ENCODE measurements around the gene USF3. TPM values are rescaled to one million over a fixed set of nuclear protein-coding genes. Genes with fewer than 3 reads are reported as not detected.

Gene USF3
- total and polyA plus RNA-seq, 2 of the 13 experiments (the other 11 are each of a cell fraction or from before 2014, with no cell fraction given), result 6.3 to 15.2 TPM

GRCh38 chr3:113628788-113629187, 67.7 kb downstream of the USF3 start:
- CTCF ChIA-PET (ENCODE audit: low intra/inter-chr PET ratio, low total read pairs), result no interaction called here
- Histone ChIP-seq H2AFZ (ENCODE audit: low read length) (no peak overlapping the region), H3K9me3 (ENCODE audit: low read length) (no peaks in the 10 kb centered on the region), H3K27me3 (ENCODE audit: control insufficient read depth in 1 of 2, insufficient read depth in 2 of 2, low read length in 2 of 2) (0 out of 5 replicates have a peak, but pooled peaks cover 0 to 9% of the 10 kb centered on the region in 2 experiments), H3K36me3 (replicated peaks in 1 of 2; ENCODE audit: control insufficient read depth in 1 of 2, insufficient read depth in 2 of 2, low read length in 2 of 2) (no peaks in the 10 kb centered on the region), H3K4me3 (replicated peaks in 1 of 3; ENCODE audit: insufficient read depth in 1 of 3, low read depth in 2 of 3, low read length in 3 of 3) (no peak overlapping the region), H3K27ac (ENCODE audit: extremely low read length, insufficient read depth, low read length) (no peak overlapping the region), H3K9ac (ENCODE audit: insufficient read depth, low read depth, low read length) (no peak overlapping the region), H3K4me2 (ENCODE audit: low read depth, low read length) (peak overlapping the region; percentile 20; the same call in 1 of the 2 replicates), H3K79me2 (ENCODE audit: insufficient read depth, low read length) (no peaks in the 10 kb centered on the region), H4K20me1 (ENCODE audit: insufficient read depth, low read length) (no peaks in the 10 kb centered on the region), H3K4me1 (ENCODE audit: insufficient read depth, low read length) (peaks cover 60% of the 10 kb centered on the region)
- TF ChIP-seq SRF (IDR thresholded peaks at IDR 0.05; ENCODE audit: low read depth, low read length), result no peak
- no peak for TF ChIP-seq FOXK1 (CRISPR knock-in tag; IDR thresholded peaks at IDR 0.05; ENCODE audit: borderline replicate concordance, low read depth)
- no peak for TF ChIP-seq YEATS4 (CRISPR knock-in tag; IDR thresholded peaks at IDR 0.05; ENCODE audit: borderline replicate concordance)
- TF ChIP-seq EEA1 (CRISPR knock-in tag; IDR thresholded peaks at IDR 0.05; ENCODE audit: borderline replicate concordance), result no peak
- no peak for TF ChIP-seq TEAD3 (CRISPR knock-in tag; optimal IDR thresholded peaks at IDR 0.05; ENCODE audit: borderline replicate concordance)
- peak; percentile 60; the same call in 1 of the 2 replicates for TF ChIP-seq CEBPB (IDR thresholded peaks at IDR 0.05; ENCODE audit: borderline replicate concordance, low read depth, low read length)
- TF ChIP-seq CENPT (CRISPR knock-in tag; IDR thresholded peaks at IDR 0.05; ENCODE audit: low read depth), result no peak
- TF ChIP-seq ZBTB44 (CRISPR knock-in tag; IDR thresholded peaks at IDR 0.05), result no peak
- no peak for TF ChIP-seq BRD4 (CRISPR knock-in tag; IDR thresholded peaks at IDR 0.05)
- 0 out of 2 replicates have a peak, but pooled peaks have one; percentile 14 for TF ChIP-seq CREB1 (IDR thresholded peaks at IDR 0.05)
- TF ChIP-seq CREB1 (CRISPR knock-in tag; IDR thresholded peaks at IDR 0.05), result no peak
- no peak for TF ChIP-seq MED1 (CRISPR knock-in tag; IDR thresholded peaks at IDR 0.05)
- peak; percentile 80 for TF ChIP-seq ATF7 (IDR thresholded peaks at IDR 0.05)
- TF ChIP-seq ATF7 (CRISPR knock-in tag; IDR thresholded peaks at IDR 0.05), result no peak
- WGBS (ENCODE audit: low lambda C conversion rate), result 40% methylated on average over 6 of the region's 6 CpGs
- DNase-seq (ENCODE audit: low spot score), result no peak
- ATAC-seq, result no peak
- in situ Hi-C loops (cut with HindIII; ENCODE audit: extremely low pct_ligation_motif_present, low pct_unique_long_range_greater_than_20kb) (loop anchor here (10.0 kb wide), 1 partner anchor 134 kb away; no protein-coding TSS in a partner anchor), intact Hi-C loops (cut with micrococcal nuclease; ENCODE audit: unreplicated experiment) (loop anchor here (5.0 to 10.0 kb wide), 2 partner anchors 51 to 494 kb away; no protein-coding TSS in a partner anchor)
- POLR2A ChIA-PET, result interaction anchor here (1.0 kb wide), 1 partner anchor 34 kb away, joined by 5 read pairs; no protein-coding TSS in a partner anchor
- no TSS peak for BruUV-seq (replicated peaks)
- no peak for FAIRE-seq
